H1 (cell line): ENCODE results near the gene ZC3H8. TPM values are rescaled to one million over a fixed set of nuclear protein-coding genes. Genes with fewer than 3 reads are reported as not detected.

Experiments
- CTCF ChIA-PET: fragments of 300-600 bp; sonication (Branson Sonifier 250); formaldehyde crosslinking; loops from one replicate; lab custom pipeline; 2021; ENCODE audit not compliant: partially characterized antibody; lab: Charles Lee
- POLR2A ChIA-PET: fragments of 300-600 bp; sonication (Branson Sonifier 250); formaldehyde crosslinking; loops from one replicate; lab custom pipeline; 2021; ENCODE audit warnings: inconsistent platforms; ENCODE audit not compliant: partially characterized antibody; lab: Charles Lee
- DNase-seq, 2 experiments: peaks; one replicate each; pipeline versions ENCODE4 v3.0.0 to v3.0.0-alpha.2; 2010 to 2022; ENCODE audit warnings: low spot score in 2 of 2, low read depth in 1 of 2, mixed read lengths in 1 of 2
- FAIRE-seq: peaks from 2 replicates; lab custom pipeline; 2011; peaks lifted over from hg19 to GRCh38; lab: Jason Lieb, UNC
- H2AFZ ChIP-seq: 2 replicates; pipeline ENCODE4 v1.8.1; 2012; ENCODE audit warnings: low read length, inconsistent platforms
- H2AK5ac ChIP-seq: 2 replicates; pipeline ENCODE4 v1.6.1; 2013; ENCODE audit warnings: low read depth, low read length
- H2BK120ac ChIP-seq: replicated peaks from 2 replicates; pipeline ENCODE3; 2013; ENCODE audit warnings: low read depth, low read length, inconsistent platforms
- H2BK12ac ChIP-seq: 2 replicates; pipeline ENCODE4 v1.6.1; 2013; ENCODE audit warnings: low read depth, low read length
- H2BK15ac ChIP-seq: 2 replicates; pipeline ENCODE4 v1.6.1; 2013; ENCODE audit warnings: low read length
- H2BK20ac ChIP-seq: 2 replicates; pipeline ENCODE4 v1.6.1; 2013; ENCODE audit warnings: low read length
- H2BK5ac ChIP-seq: 2 replicates; pipeline ENCODE4 v1.6.1; 2013; ENCODE audit warnings: low read depth, low read length
- H3K14ac ChIP-seq: 2 replicates; pipeline ENCODE4 v1.6.1; 2013; ENCODE audit warnings: inconsistent platforms; ENCODE audit not compliant: insufficient read length
- H3K18ac ChIP-seq: 2 replicates; pipeline ENCODE4 v1.6.1; 2013; ENCODE audit warnings: low read length; ENCODE audit errors: extremely low read depth
- H3K23ac ChIP-seq: 2 replicates; pipeline ENCODE4 v1.6.1; 2013; ENCODE audit warnings: inconsistent platforms; ENCODE audit not compliant: insufficient read length
- H3K23me2 ChIP-seq: 2 replicates; pipeline ENCODE4 v1.6.1; 2013; ENCODE audit warnings: low read depth, low read length
- H3K27ac ChIP-seq: 2 replicates; pipeline ENCODE4 v1.6.1; 2011; ENCODE audit warnings: low read depth, low read length, inconsistent platforms
- H3K27me3 ChIP-seq, 4 experiments: replicated peaks in 1 of 4; 1 replicate in 1 of 4; 2 replicates in 3 of 4; pipeline versions ENCODE4 v1.6.1 to v1.8.1; 2011 to 2013; ENCODE audit warnings: low read length in 3 of 4, mild to moderate bottlenecking in 3 of 4, inconsistent platforms in 2 of 4, mixed read lengths in 2 of 4, moderate library complexity in 1 of 4; ENCODE audit not compliant: control insufficient read depth in 3 of 4, insufficient read depth in 3 of 4; ENCODE audit errors: extremely low read depth in 1 of 4
- H3K36me3 ChIP-seq, 4 experiments: 2 replicates each; pipeline versions ENCODE4 v1.6.1 to v1.8.1; 2011 to 2013; ENCODE audit warnings: mild to moderate bottlenecking in 4 of 4, low read length in 3 of 4, moderate library complexity in 2 of 4, control low read depth in 1 of 4, inconsistent platforms in 1 of 4; ENCODE audit not compliant: insufficient read depth in 4 of 4, control insufficient read depth in 2 of 4
- H3K4ac ChIP-seq: replicated peaks from 2 replicates; pipeline ENCODE3; 2013; ENCODE audit warnings: low read length, low read depth, mixed read lengths, inconsistent platforms; ENCODE audit not compliant: insufficient read length
- H3K4me1 ChIP-seq, 4 experiments: replicated peaks in 1 of 4; 1 replicate in 1 of 4; 2 replicates in 3 of 4; pipeline versions ENCODE4 v1.6.1 to v1.8.1; 2011 to 2013; ENCODE audit warnings: low read length in 3 of 4, inconsistent platforms in 2 of 4, mixed read lengths in 1 of 4; ENCODE audit not compliant: insufficient read depth in 4 of 4, control insufficient read depth in 3 of 4
- H3K4me2 ChIP-seq, 2 experiments: 2 replicates each; pipeline versions ENCODE4 v1.6.1 to v1.8.1; 2011 to 2013; ENCODE audit warnings: low read depth in 2 of 2, low read length in 2 of 2, control low read depth in 1 of 2, inconsistent platforms in 1 of 2, mild to moderate bottlenecking in 1 of 2; ENCODE audit not compliant: insufficient read depth in 1 of 2
- H3K4me3 ChIP-seq, 4 experiments: fragments of 200-600, 300-600 bp in 1 of 4; sonication (generic), shearing (Covaris generic), sonication (Bioruptor Twin) in 1 of 4; 2 replicates each; pipeline versions ENCODE4 v1.5.1 to v1.8.1; 2011 to 2016; ENCODE audit warnings: low read length in 4 of 4, low read depth in 3 of 4, control low read depth in 2 of 4, inconsistent platforms in 2 of 4, mild to moderate bottlenecking in 2 of 4, mixed read lengths in 1 of 4, moderate library complexity in 1 of 4; ENCODE audit not compliant: insufficient read depth in 2 of 4; ENCODE audit errors: extremely low read depth in 1 of 4
- H3K56ac ChIP-seq: replicated peaks from 2 replicates; pipeline ENCODE3; 2013; ENCODE audit warnings: low read depth, mild to moderate bottlenecking, mixed read lengths, low read length, inconsistent platforms; ENCODE audit not compliant: insufficient read length
- H3K79me1 ChIP-seq: 2 replicates; pipeline ENCODE4 v1.6.1; 2013; ENCODE audit warnings: low read depth, low read length, control low read depth
- H3K79me2 ChIP-seq, 2 experiments: 2 replicates each; pipeline versions ENCODE4 v1.6.1 to v1.8.1; 2012 to 2013; ENCODE audit warnings: low read length in 2 of 2, mild to moderate bottlenecking in 2 of 2, inconsistent platforms in 1 of 2; ENCODE audit not compliant: insufficient read depth in 2 of 2, control insufficient read depth in 1 of 2
- H3K9ac ChIP-seq, 4 experiments: replicated peaks in 1 of 4; 1 replicate in 1 of 4; 2 replicates in 3 of 4; pipeline versions ENCODE4 v1.6.1 to v1.8.1; 2011 to 2013; ENCODE audit warnings: low read depth in 3 of 4, low read length in 3 of 4, control low read depth in 2 of 4, mild to moderate bottlenecking in 2 of 4, moderate library complexity in 2 of 4, inconsistent platforms in 1 of 4; ENCODE audit errors: extremely low read depth in 1 of 4
- H3K9me3 ChIP-seq, 2 experiments: 2 replicates each; pipeline versions ENCODE4 v1.6.1 to v1.8.1; 2012 to 2013; ENCODE audit warnings: mild to moderate bottlenecking in 2 of 2, moderate library complexity in 2 of 2, control low read depth in 1 of 2, inconsistent platforms in 1 of 2, low read depth in 1 of 2, low read length in 1 of 2, mixed read lengths in 1 of 2; ENCODE audit not compliant: insufficient read depth in 2 of 2
- H4K20me1 ChIP-seq, 2 experiments: replicated peaks in 1 of 2; 2 replicates each; pipeline versions ENCODE3 to v1.8.1; 2011 to 2013; ENCODE audit warnings: inconsistent platforms in 2 of 2, low read length in 2 of 2, mild to moderate bottlenecking in 1 of 2; ENCODE audit not compliant: insufficient read depth in 2 of 2, control insufficient read depth in 1 of 2
- H4K5ac ChIP-seq: 2 replicates; pipeline ENCODE4 v1.6.1; 2013; ENCODE audit warnings: low read length, low read depth, mixed read lengths, inconsistent platforms; ENCODE audit not compliant: insufficient read length
- H4K8ac ChIP-seq: 2 replicates; pipeline ENCODE4 v1.8.0; 2013; ENCODE audit warnings: mild to moderate bottlenecking, moderate library complexity, low read length, inconsistent platforms; ENCODE audit not compliant: insufficient read depth; ENCODE audit errors: extremely low read depth
- H4K91ac ChIP-seq: replicated peaks from 2 replicates; pipeline ENCODE3; 2013; ENCODE audit warnings: low read length, mixed read lengths, inconsistent platforms; ENCODE audit not compliant: insufficient read length
- CREB1 ChIP-seq: IDR thresholded peaks from 2 replicates; pipeline ENCODE4 v1.6.1; 2012; ENCODE audit warnings: inconsistent platforms
- EP300 ChIP-seq, 2 experiments: IDR thresholded peaks; 1 replicate in 1 of 2; 2 replicates in 1 of 2; pipeline ENCODE4 v1.6.1; 2011 to 2012; ENCODE audit warnings: low read depth in 2 of 2, low read length in 2 of 2, mild to moderate bottlenecking in 2 of 2, borderline replicate concordance in 1 of 2, inconsistent platforms in 1 of 2, moderate library complexity in 1 of 2
- JUN ChIP-seq: IDR thresholded peaks from 2 replicates; pipeline ENCODE4 v1.6.1; 2011; ENCODE audit warnings: low read depth, mild to moderate bottlenecking, improper control_type of control experiment, low read length
- PHF8 ChIP-seq: fragments of 200-600 bp; sonication (generic); conservative IDR thresholded peaks from 2 replicates; pipeline ENCODE4 v1.7.1; 2012; ENCODE audit warnings: low read depth, mild to moderate bottlenecking, inconsistent platforms, low read length, moderate library complexity
- SAP30 ChIP-seq: fragments of 300-600 bp; sonication (generic); IDR thresholded peaks from 2 replicates; pipeline ENCODE4 v1.7.1; 2012; ENCODE audit warnings: low read length, moderate library complexity, mild to moderate bottlenecking, inconsistent platforms; ENCODE audit not compliant: insufficient read depth, insufficient replicate concordance
- WGBS, 2 experiments: shearing (Covaris generic) in 1 of 2; methylation state at CpG; one replicate each; pipeline versions ENCODE4 v1.1.6 to v1.1.7; 2013 to 2015; ENCODE audit warnings: low lambda C conversion rate in 2 of 2, mixed read lengths in 2 of 2, inconsistent platforms in 1 of 2, low coverage in 1 of 2, missing lambda C conversion rate in 1 of 2; ENCODE audit not compliant: insufficient replicate concordance in 2 of 2, insufficient coverage in 1 of 2, insufficient read length in 1 of 2; ENCODE audit errors: extremely low coverage in 1 of 2, missing lambda C conversion rate in 1 of 2; 5-methylcytosine and 5-hydroxymethylcytosine counted together
- polyA plus RNA-seq, 7 experiments: library from polyadenylated mRNA; depleted of rRNA in 3 of 7; stranded (reverse) in 5 of 7; unstranded in 2 of 7; fragments of >200 nt in 5 of 7; fragments of 200-250 nt in 2 of 7; gene quantifications; 1 replicate in 5 of 7; 2 replicates in 1 of 7; 4 replicates in 1 of 7; pipeline versions ENCODE4 v1.2.1 to v1.2.3, GENCODE V29; 2011 to 2013; ENCODE audit warnings: missing spikeins in 2 of 7, mixed read lengths in 2 of 7
- total RNA-seq: library from RNA; stranded (reverse); fragmentation: NEBNext Ultra II Directional; extraction: Animal tissue kit (Norgen Biotek cat#: 25700); gene quantifications from 2 replicates; pipeline ENCODE4 v1.2.1, GENCODE V29; 2021

The ZC3H8 gene
- total and polyA plus RNA-seq, 2 of the 8 experiments (the other 6 are each of a cell fraction or from before 2014, with no cell fraction given) = 1.9 to 7.1 TPM

DNA sequence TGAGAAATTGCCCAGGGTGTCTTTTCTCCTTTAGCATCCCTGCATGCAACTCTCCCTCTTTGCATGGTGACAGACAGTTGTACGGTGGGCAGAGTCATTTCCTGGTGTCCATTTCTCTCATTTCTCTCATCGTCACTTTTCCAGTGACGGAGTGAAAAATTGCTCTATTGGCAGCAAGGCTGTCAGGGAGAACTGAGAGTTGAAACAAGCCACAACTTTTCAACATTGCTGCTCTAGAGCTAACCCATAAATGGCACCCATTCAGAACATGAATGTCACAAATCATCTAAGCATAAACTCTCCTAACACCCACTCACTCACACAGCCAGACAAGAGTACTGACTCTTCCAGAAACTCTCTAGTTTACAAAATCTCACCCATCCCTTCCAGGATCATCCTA, 55.7 kb downstream of the ZC3H8 start:
- H3K18ac ChIP-seq = no peak overlapping the region
- no peak overlapping the region for H2BK15ac ChIP-seq
- H3K14ac ChIP-seq = no peak overlapping the region
- no peak overlapping the region; the same call in 1 of the 2 replicates for H4K8ac ChIP-seq
- TF ChIP-seq EP300 (IDR thresholded peaks at IDR 0.05; ENCODE audit: borderline replicate concordance in 1 of 2, low read depth in 2 of 2, low read length in 2 of 2) = no peak
- TF ChIP-seq PHF8 = no peak
- TF ChIP-seq JUN = no peak
- no peak for TF ChIP-seq SAP30
- no peak for TF ChIP-seq CREB1
- TF ChIP-seq, all 59 proteins: peak for 0
- H3K4me3 ChIP-seq = no peak overlapping the region
- no peak overlapping the region for H3K23ac ChIP-seq
- no peak overlapping the region for H2AFZ ChIP-seq
- no peaks in the 10 kb centered on the region; a peak in 1 of 7 replicates for H3K4me1 ChIP-seq
- H3K9ac ChIP-seq = no peak overlapping the region
- H3K4me2 ChIP-seq = no peak overlapping the region
- no peaks in the 10 kb centered on the region for H3K27me3 ChIP-seq
- H2AK5ac ChIP-seq = no peak overlapping the region
- H3K79me2 ChIP-seq = no peaks in the 10 kb centered on the region
- no peaks in the 10 kb centered on the region for H3K36me3 ChIP-seq
- no peak overlapping the region for H2BK120ac ChIP-seq
- no peaks in the 10 kb centered on the region for H4K20me1 ChIP-seq
- no peaks in the 10 kb centered on the region for H3K79me1 ChIP-seq
- DNase-seq (no peak), FAIRE-seq (no peak)
- H3K23me2 ChIP-seq = no peaks in the 10 kb centered on the region
- ChIA-PET CTCF (interaction anchor here (2.0 kb wide), 1 partner anchor 9 kb away, joined by 10 read pairs; no protein-coding TSS in a partner anchor), POLR2A (no interaction called here)
- 95% methylated on average over 3 of the region's 3 CpGs; no CpG with 5 or more reads in 1 of the 2 experiments for WGBS, 2 experiments
- no peak overlapping the region for H4K5ac ChIP-seq
- H2BK12ac ChIP-seq = no peak overlapping the region
- peaks cover 3 to 5% of the 10 kb centered on the region in 2 experiments; a peak in 1 of 4 replicates for H3K9me3 ChIP-seq
- no peak overlapping the region for H2BK5ac ChIP-seq
- H3K56ac ChIP-seq = no peak overlapping the region
- no peak overlapping the region for H4K91ac ChIP-seq
- H3K27ac ChIP-seq = no peak overlapping the region
- H3K4ac ChIP-seq = no peak overlapping the region
- no peak overlapping the region for H2BK20ac ChIP-seq
